Stimulated activated CD8-positive, alpha-beta memory T cell treated with anti-CD3 and anti-CD28 coated beads, Interleukin-12 subunit alpha, Interleukin-12 subunit beta, amount 100 ng/mL, for 4 hours (primary cell): ENCODE measurements around the gene OTUB2.

ENCODE experiments used
- DNase-seq: peaks from one replicate; pipeline ENCODE4 v3.0.0-alpha.2; 2020; ENCODE audit warnings: low read depth

The OTUB2 gene

GRCh38 chr14:94021416-94022157 lies 4.6 kb upstream of the OTUB2 start:
- DNase-seq, result no peak

GRCh38 chr14:94022532-94023411 lies 3.4 kb upstream of the OTUB2 start:
- DNase-seq, result no peak

- DNase-seq, result no peak
Measured at GRCh38 chr14:94024549-94024948, 1.6 kb upstream of the OTUB2 start.

GRCh38 chr14:94025720-94026119 lies 420 bp upstream of the OTUB2 start:
- no peak for DNase-seq

GRCh38 chr14:94026889-94027469 lies 839 bp downstream of the OTUB2 start:
- DNase-seq, result no peak

GRCh38 chr14:94027566-94028449 lies 1.7 kb downstream of the OTUB2 start:
- DNase-seq, result no peak

- DNase-seq, result no peak
Measured at GRCh38 chr14:94028450-94028826, 2.3 kb downstream of the OTUB2 start.

- no peak for DNase-seq
Measured at GRCh38 chr14:94029265-94029664, 3.1 kb downstream of the OTUB2 start.

- no peak for DNase-seq
Measured at GRCh38 chr14:94029671-94030203, 3.6 kb downstream of the OTUB2 start.

GRCh38 chr14:94030571-94030970 lies 4.4 kb downstream of the OTUB2 start:
- DNase-seq, result no peak

GRCh38 chr14:94031161-94031882 lies 5.2 kb downstream of the OTUB2 start:
- DNase-seq, result no peak

GRCh38 chr14:94031883-94032279 lies 5.7 kb downstream of the OTUB2 start:
- no peak for DNase-seq

GRCh38 chr14:94034886-94035285 lies 8.7 kb downstream of the OTUB2 start:
- no peak for DNase-seq

GRCh38 chr14:94036313-94037167 lies 10.4 kb downstream of the OTUB2 start:
- peak; percentile 40 for DNase-seq

GRCh38 chr14:94037954-94038353 lies 11.8 kb downstream of the OTUB2 start:
- DNase-seq, result no peak

GRCh38 chr14:94038510-94038909 lies 12.4 kb downstream of the OTUB2 start:
- no peak for DNase-seq

- no peak for DNase-seq
Measured at GRCh38 chr14:94038921-94039629, 12.9 kb downstream of the OTUB2 start.

GRCh38 chr14:94040247-94040646 lies 14.1 kb downstream of the OTUB2 start:
- no peak for DNase-seq

- no peak for DNase-seq
Measured at GRCh38 chr14:94040796-94041195, 14.7 kb downstream of the OTUB2 start.
